Measurements from ENCODE around the gene CENPN.

Gene CENPN

DNA sequence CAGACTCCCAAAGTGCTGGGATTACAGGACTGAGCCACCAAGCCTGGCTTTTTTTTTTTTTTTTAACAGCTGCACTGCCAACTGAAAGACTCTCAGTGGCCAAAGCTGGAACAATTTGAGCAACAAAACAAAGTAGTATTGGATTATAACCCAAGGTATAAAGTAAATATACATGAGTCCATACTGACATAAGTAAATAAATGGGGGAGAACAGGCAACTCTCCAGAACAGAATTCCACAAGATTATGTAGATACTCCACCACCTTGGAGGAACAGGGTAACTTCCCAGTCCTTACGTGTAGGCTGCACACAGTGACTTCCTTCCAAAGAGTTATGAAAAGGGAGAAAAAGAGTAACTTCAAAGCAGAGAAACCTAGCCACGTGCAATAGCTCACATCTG lies 16.0 kb upstream of the CENPN start:
- H3K4me3 ChIP-seq (ENCODE audit: low read length): no peak overlapping the region
- no peak overlapping the region for H3K9ac ChIP-seq (ENCODE audit: low read length)
- TF ChIP-seq, protein P1, sequence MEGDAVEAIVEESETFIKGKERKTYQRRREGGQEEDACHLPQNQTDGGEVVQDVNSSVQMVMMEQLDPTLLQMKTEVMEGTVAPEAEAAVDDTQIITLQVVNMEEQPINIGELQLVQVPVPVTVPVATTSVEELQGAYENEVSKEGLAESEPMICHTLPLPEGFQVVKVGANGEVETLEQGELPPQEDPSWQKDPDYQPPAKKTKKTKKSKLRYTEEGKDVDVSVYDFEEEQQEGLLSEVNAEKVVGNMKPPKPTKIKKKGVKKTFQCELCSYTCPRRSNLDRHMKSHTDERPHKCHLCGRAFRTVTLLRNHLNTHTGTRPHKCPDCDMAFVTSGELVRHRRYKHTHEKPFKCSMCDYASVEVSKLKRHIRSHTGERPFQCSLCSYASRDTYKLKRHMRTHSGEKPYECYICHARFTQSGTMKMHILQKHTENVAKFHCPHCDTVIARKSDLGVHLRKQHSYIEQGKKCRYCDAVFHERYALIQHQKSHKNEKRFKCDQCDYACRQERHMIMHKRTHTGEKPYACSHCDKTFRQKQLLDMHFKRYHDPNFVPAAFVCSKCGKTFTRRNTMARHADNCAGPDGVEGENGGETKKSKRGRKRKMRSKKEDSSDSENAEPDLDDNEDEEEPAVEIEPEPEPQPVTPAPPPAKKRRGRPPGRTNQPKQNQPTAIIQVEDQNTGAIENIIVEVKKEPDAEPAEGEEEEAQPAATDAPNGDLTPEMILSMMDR (IDR thresholded peaks at IDR 0.05; ENCODE audit: low read depth, low read length): no peak
- TF ChIP-seq EZH2phosphoT487 (IDR thresholded peaks at IDR 0.05; ENCODE audit: low read depth): no peak
- H4K20me1 ChIP-seq (ENCODE audit: insufficient read depth, low read length): peaks cover 15% of the 10 kb centered on the region; the same call in 1 of the 2 replicates
- H3K79me2 ChIP-seq (ENCODE audit: low read length): peaks cover 43% of the 10 kb centered on the region
- H3K9me3 ChIP-seq (ENCODE audit: insufficient read depth, low read length): no peaks in the 10 kb centered on the region
- H3K27me3 ChIP-seq (ENCODE audit: low read depth, low read length): no peaks in the 10 kb centered on the region
- no peak overlapping the region for H2AFZ ChIP-seq (ENCODE audit: low read depth, low read length)
- no peak overlapping the region for H3K4me2 ChIP-seq (ENCODE audit: low read length)
- H3K36me3 ChIP-seq (replicated peaks; ENCODE audit: low read depth, low read length): peaks cover 9% of the 10 kb centered on the region
- H3K4me1 ChIP-seq (ENCODE audit: low read length): no peaks in the 10 kb centered on the region
- H3K27ac ChIP-seq (ENCODE audit: low read length): no peak overlapping the region

DNA sequence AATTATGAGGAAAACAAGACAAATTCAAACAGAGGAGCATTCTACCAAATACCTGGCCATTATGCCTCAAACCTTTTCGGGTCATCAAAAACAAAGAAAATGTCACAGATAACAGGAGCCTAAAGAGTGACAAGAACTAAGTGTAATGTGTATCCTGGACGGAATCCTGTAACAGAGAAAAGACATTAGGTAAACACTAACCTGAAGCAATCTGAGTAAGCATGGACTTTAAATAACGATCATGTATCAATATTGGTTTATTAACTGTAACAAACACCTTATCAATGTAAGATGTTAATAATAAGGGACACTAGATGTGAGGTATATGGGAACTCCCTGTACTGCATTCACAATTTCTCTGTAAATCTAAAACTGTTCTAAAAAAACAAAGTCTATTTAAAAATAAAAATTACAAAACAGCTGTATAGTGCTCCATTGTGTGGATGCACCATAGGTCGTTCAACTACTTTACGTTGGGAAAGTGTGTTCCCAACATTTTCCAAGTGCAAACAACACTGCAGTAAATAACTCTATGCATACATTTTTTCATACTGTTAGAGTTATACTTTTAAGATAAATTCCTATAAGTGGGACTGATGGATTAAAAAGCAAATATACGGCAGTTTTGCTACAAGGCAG lies 15.1 kb upstream of the CENPN start:
- H2AFZ ChIP-seq (ENCODE audit: low read depth, low read length): no peak overlapping the region
- no peak for TF ChIP-seq EZH2phosphoT487 (IDR thresholded peaks at IDR 0.05; ENCODE audit: low read depth)
- TF ChIP-seq, protein P1 (IDR thresholded peaks at IDR 0.05; ENCODE audit: low read depth, low read length): no peak
- H4K20me1 ChIP-seq (ENCODE audit: insufficient read depth, low read length): peaks cover 10% of the 10 kb centered on the region; the same call in 1 of the 2 replicates
- H3K9me3 ChIP-seq (ENCODE audit: insufficient read depth, low read length): no peaks in the 10 kb centered on the region
- H3K9ac ChIP-seq (ENCODE audit: low read length): no peak overlapping the region
- no peak overlapping the region for H3K4me2 ChIP-seq (ENCODE audit: low read length)
- no peak overlapping the region for H3K27ac ChIP-seq (ENCODE audit: low read length)
- no peaks in the 10 kb centered on the region for H3K27me3 ChIP-seq (ENCODE audit: low read depth, low read length)
- peaks cover 50% of the 10 kb centered on the region for H3K79me2 ChIP-seq (ENCODE audit: low read length)
- peaks cover 4% of the 10 kb centered on the region for H3K4me1 ChIP-seq (ENCODE audit: low read length)
- no peak overlapping the region for H3K4me3 ChIP-seq (ENCODE audit: low read length)
- H3K36me3 ChIP-seq (replicated peaks; ENCODE audit: low read depth, low read length): peaks cover 9% of the 10 kb centered on the region

DNA sequence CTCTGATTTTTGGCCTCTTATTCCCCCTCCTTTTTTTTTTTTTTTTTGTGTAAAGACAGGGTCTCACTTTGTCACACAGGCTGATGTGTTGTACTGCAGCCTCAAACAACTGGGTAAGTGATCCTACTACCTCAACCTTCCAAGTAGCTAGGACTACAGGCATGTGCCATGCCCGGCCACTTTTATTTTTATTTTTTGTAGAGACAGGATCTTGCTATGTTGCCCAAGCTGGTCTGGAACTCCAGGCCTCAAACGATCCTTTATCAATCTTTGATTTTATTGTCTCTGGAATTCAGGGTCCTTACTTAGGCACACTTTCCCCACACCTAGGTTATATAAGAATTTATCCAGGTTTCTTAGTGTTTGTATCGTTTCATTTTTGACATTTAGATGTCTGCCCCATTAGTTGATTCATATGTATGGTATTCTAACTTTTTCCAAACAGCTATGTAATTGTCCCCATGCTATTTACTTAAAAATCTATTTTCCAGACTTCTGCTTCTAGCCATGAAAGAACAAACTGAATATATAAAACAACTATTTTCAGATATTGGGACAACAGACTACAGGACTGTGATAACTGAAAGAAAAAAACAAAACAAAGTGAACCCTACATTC lies 14.2 kb upstream of the CENPN start:
- TF ChIP-seq EZH2phosphoT487 (IDR thresholded peaks at IDR 0.05; ENCODE audit: low read depth): no peak
- TF ChIP-seq, protein P1 (IDR thresholded peaks at IDR 0.05; ENCODE audit: low read depth, low read length): no peak
- Histone ChIP-seq H3K27me3 (ENCODE audit: low read depth, low read length) (no peaks in the 10 kb centered on the region), H3K4me3 (ENCODE audit: low read length) (no peak overlapping the region), H3K4me1 (ENCODE audit: low read length) (peaks cover 13% of the 10 kb centered on the region), H4K20me1 (ENCODE audit: insufficient read depth, low read length) (peaks cover 10% of the 10 kb centered on the region; the same call in 1 of the 2 replicates), H2AFZ (ENCODE audit: low read depth, low read length) (no peak overlapping the region), H3K9me3 (ENCODE audit: insufficient read depth, low read length) (no peaks in the 10 kb centered on the region), H3K9ac (ENCODE audit: low read length) (no peak overlapping the region), H3K36me3 (replicated peaks; ENCODE audit: low read depth, low read length) (peaks cover 9% of the 10 kb centered on the region), H3K27ac (ENCODE audit: low read length) (no peak overlapping the region), H3K4me2 (ENCODE audit: low read length) (no peak overlapping the region), H3K79me2 (ENCODE audit: low read length) (peaks cover 58% of the 10 kb centered on the region)

DNA sequence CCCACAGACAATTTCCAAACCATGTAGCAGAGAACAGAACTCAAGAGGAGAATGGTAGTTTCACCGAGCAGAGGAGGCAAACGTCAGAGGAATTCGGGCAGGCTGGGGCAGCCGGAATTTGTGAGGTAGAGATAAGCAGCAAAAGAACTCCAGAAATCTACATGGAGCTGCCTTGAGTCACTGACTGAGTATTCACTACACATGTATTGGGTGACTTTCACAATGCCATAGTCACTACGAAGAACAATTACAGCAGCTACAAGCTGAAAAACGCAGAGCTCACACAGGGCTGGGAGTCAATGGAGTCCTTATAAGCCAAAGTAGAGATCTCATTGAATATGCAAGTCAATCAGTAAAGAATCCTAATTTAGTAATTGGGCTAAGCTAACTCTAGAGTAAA lies 13.7 kb upstream of the CENPN start:
- peaks cover 6% of the 10 kb centered on the region; the same call in 1 of the 2 replicates for H4K20me1 ChIP-seq (ENCODE audit: insufficient read depth, low read length)
- no peak for TF ChIP-seq EZH2phosphoT487 (IDR thresholded peaks at IDR 0.05; ENCODE audit: low read depth)
- TF ChIP-seq, protein P1 (IDR thresholded peaks at IDR 0.05; ENCODE audit: low read depth, low read length): no peak
- no peaks in the 10 kb centered on the region for H3K9me3 ChIP-seq (ENCODE audit: insufficient read depth, low read length)
- H3K36me3 ChIP-seq (replicated peaks; ENCODE audit: low read depth, low read length): peaks cover 9% of the 10 kb centered on the region
- H2AFZ ChIP-seq (ENCODE audit: low read depth, low read length): no peak overlapping the region
- no peak overlapping the region for H3K4me2 ChIP-seq (ENCODE audit: low read length)
- H3K79me2 ChIP-seq (ENCODE audit: low read length): peaks cover 60% of the 10 kb centered on the region
- H3K4me1 ChIP-seq (ENCODE audit: low read length): peaks cover 18% of the 10 kb centered on the region
- no peak overlapping the region for H3K9ac ChIP-seq (ENCODE audit: low read length)
- no peak overlapping the region for H3K27ac ChIP-seq (ENCODE audit: low read length)
- H3K4me3 ChIP-seq (ENCODE audit: low read length): no peak overlapping the region
- H3K27me3 ChIP-seq (ENCODE audit: low read depth, low read length): no peaks in the 10 kb centered on the region

Data from OCI-LY3 (cell line).